RCC 7860 (cell line): ENCODE measurements around the gene CDCA8.

Experiments used
- DNase-seq: peaks from one replicate; pipeline ENCODE4 v3.0.0-alpha.2; 2015; ENCODE audit warnings: low spot score
- FAIRE-seq: peaks from 2 replicates; lab custom pipeline; 2012; peaks lifted over from hg19 to GRCh38; lab: Jason Lieb, UNC

CDCA8 gene

GRCh38 chr1:37714689-37715088, 22.4 kb downstream of the CDCA8 start:
- DNase-seq (no peak), FAIRE-seq (no peak)

- DNase-seq = no peak
- no peak for FAIRE-seq
Observed at GRCh38 chr1:37716321-37716720, 24.0 kb downstream of the CDCA8 start.

GRCh38 chr1:37717631-37718030, 25.3 kb downstream of the CDCA8 start:
- FAIRE-seq = no peak
- no peak for DNase-seq

- DNase-seq (no peak), FAIRE-seq (no peak)
Observed at GRCh38 chr1:37718181-37718900, 26.0 kb downstream of the CDCA8 start.

GRCh38 chr1:37718901-37719571, 26.7 kb downstream of the CDCA8 start:
- DNase-seq = no peak
- no peak for FAIRE-seq

GRCh38 chr1:37719572-37720195, 27.4 kb downstream of the CDCA8 start:
- FAIRE-seq = no peak
- DNase-seq = no peak

- no peak for DNase-seq
- no peak for FAIRE-seq
Observed at GRCh38 chr1:37720231-37721130, 28.2 kb downstream of the CDCA8 start.

GRCh38 chr1:37721565-37721964, 29.2 kb downstream of the CDCA8 start:
- DNase-seq = no peak
- FAIRE-seq = no peak

GRCh38 chr1:37722181-37723071, 30.1 kb downstream of the CDCA8 start:
- DNase-seq = no peak
- FAIRE-seq = no peak

- DNase-seq (no peak), FAIRE-seq (no peak)
Observed at GRCh38 chr1:37723072-37723389, 30.7 kb downstream of the CDCA8 start.

GRCh38 chr1:37723390-37724078, 31.2 kb downstream of the CDCA8 start:
- no peak for FAIRE-seq
- DNase-seq = no peak

- FAIRE-seq (no peak), DNase-seq (no peak)
Observed at GRCh38 chr1:37724575-37724974, 32.3 kb downstream of the CDCA8 start.

- DNase-seq (no peak), FAIRE-seq (no peak)
Observed at GRCh38 chr1:37725851-37726613, 33.7 kb downstream of the CDCA8 start.

GRCh38 chr1:37726751-37727585, 34.7 kb downstream of the CDCA8 start:
- DNase-seq (no peak), FAIRE-seq (no peak)

- FAIRE-seq = no peak
Observed at GRCh38 chr1:37728416-37728815, 36.1 kb downstream of the CDCA8 start.

GRCh38 chr1:37730376-37730775, 38.1 kb downstream of the CDCA8 start:
- no peak for DNase-seq
- FAIRE-seq = no peak

More at GRCh38 chr1:37728416-37728815, 36.1 kb downstream of the CDCA8 start:
- no peak for DNase-seq

- no peak for FAIRE-seq
- DNase-seq = no peak
Observed at GRCh38 chr1:37731312-37732019, 39.1 kb downstream of the CDCA8 start.
